H1 (cell line): ENCODE data around the gene CBX2. TPM values are rescaled to one million over a fixed set of nuclear protein-coding genes. Genes with fewer than 3 reads are reported as not detected.

Source experiments
- CTCF ChIA-PET: fragments of 300-600 bp; sonication (Branson Sonifier 250); formaldehyde crosslinking; loops from one replicate; lab custom pipeline; 2021; ENCODE audit not compliant: partially characterized antibody; lab: Charles Lee
- POLR2A ChIA-PET: fragments of 300-600 bp; sonication (Branson Sonifier 250); formaldehyde crosslinking; loops from one replicate; lab custom pipeline; 2021; ENCODE audit warnings: inconsistent platforms; ENCODE audit not compliant: partially characterized antibody; lab: Charles Lee
- DNase-seq, 2 experiments: peaks; one replicate each; pipeline versions ENCODE4 v3.0.0 to v3.0.0-alpha.2; 2010 to 2022; ENCODE audit warnings: low spot score in 2 of 2, low read depth in 1 of 2, mixed read lengths in 1 of 2
- FAIRE-seq: peaks from 2 replicates; lab custom pipeline; 2011; peaks lifted over from hg19 to GRCh38; lab: Jason Lieb, UNC
- H2AFZ ChIP-seq: 2 replicates; pipeline ENCODE4 v1.8.1; 2012; ENCODE audit warnings: low read length, inconsistent platforms
- H2AK5ac ChIP-seq: 2 replicates; pipeline ENCODE4 v1.6.1; 2013; ENCODE audit warnings: low read depth, low read length
- H2BK120ac ChIP-seq: replicated peaks from 2 replicates; pipeline ENCODE3; 2013; ENCODE audit warnings: low read depth, low read length, inconsistent platforms
- H2BK12ac ChIP-seq: 2 replicates; pipeline ENCODE4 v1.6.1; 2013; ENCODE audit warnings: low read depth, low read length
- H2BK15ac ChIP-seq: 2 replicates; pipeline ENCODE4 v1.6.1; 2013; ENCODE audit warnings: low read length
- H2BK20ac ChIP-seq: 2 replicates; pipeline ENCODE4 v1.6.1; 2013; ENCODE audit warnings: low read length
- H2BK5ac ChIP-seq: 2 replicates; pipeline ENCODE4 v1.6.1; 2013; ENCODE audit warnings: low read depth, low read length
- H3K14ac ChIP-seq: 2 replicates; pipeline ENCODE4 v1.6.1; 2013; ENCODE audit warnings: inconsistent platforms; ENCODE audit not compliant: insufficient read length
- H3K18ac ChIP-seq: 2 replicates; pipeline ENCODE4 v1.6.1; 2013; ENCODE audit warnings: low read length; ENCODE audit errors: extremely low read depth
- H3K23ac ChIP-seq: 2 replicates; pipeline ENCODE4 v1.6.1; 2013; ENCODE audit warnings: inconsistent platforms; ENCODE audit not compliant: insufficient read length
- H3K23me2 ChIP-seq: 2 replicates; pipeline ENCODE4 v1.6.1; 2013; ENCODE audit warnings: low read depth, low read length
- H3K27ac ChIP-seq: 2 replicates; pipeline ENCODE4 v1.6.1; 2011; ENCODE audit warnings: low read depth, low read length, inconsistent platforms
- H3K27me3 ChIP-seq, 4 experiments: replicated peaks in 1 of 4; 1 replicate in 1 of 4; 2 replicates in 3 of 4; pipeline versions ENCODE4 v1.6.1 to v1.8.1; 2011 to 2013; ENCODE audit warnings: low read length in 3 of 4, mild to moderate bottlenecking in 3 of 4, inconsistent platforms in 2 of 4, mixed read lengths in 2 of 4, moderate library complexity in 1 of 4; ENCODE audit not compliant: control insufficient read depth in 3 of 4, insufficient read depth in 3 of 4; ENCODE audit errors: extremely low read depth in 1 of 4
- H3K36me3 ChIP-seq, 4 experiments: 2 replicates each; pipeline versions ENCODE4 v1.6.1 to v1.8.1; 2011 to 2013; ENCODE audit warnings: mild to moderate bottlenecking in 4 of 4, low read length in 3 of 4, moderate library complexity in 2 of 4, control low read depth in 1 of 4, inconsistent platforms in 1 of 4; ENCODE audit not compliant: insufficient read depth in 4 of 4, control insufficient read depth in 2 of 4
- H3K4ac ChIP-seq: replicated peaks from 2 replicates; pipeline ENCODE3; 2013; ENCODE audit warnings: low read length, low read depth, mixed read lengths, inconsistent platforms; ENCODE audit not compliant: insufficient read length
- H3K4me1 ChIP-seq, 4 experiments: replicated peaks in 1 of 4; 1 replicate in 1 of 4; 2 replicates in 3 of 4; pipeline versions ENCODE4 v1.6.1 to v1.8.1; 2011 to 2013; ENCODE audit warnings: low read length in 3 of 4, inconsistent platforms in 2 of 4, mixed read lengths in 1 of 4; ENCODE audit not compliant: insufficient read depth in 4 of 4, control insufficient read depth in 3 of 4
- H3K4me2 ChIP-seq, 2 experiments: 2 replicates each; pipeline versions ENCODE4 v1.6.1 to v1.8.1; 2011 to 2013; ENCODE audit warnings: low read depth in 2 of 2, low read length in 2 of 2, control low read depth in 1 of 2, inconsistent platforms in 1 of 2, mild to moderate bottlenecking in 1 of 2; ENCODE audit not compliant: insufficient read depth in 1 of 2
- H3K4me3 ChIP-seq, 4 experiments: fragments of 200-600, 300-600 bp in 1 of 4; sonication (generic), shearing (Covaris generic), sonication (Bioruptor Twin) in 1 of 4; 2 replicates each; pipeline versions ENCODE4 v1.5.1 to v1.8.1; 2011 to 2016; ENCODE audit warnings: low read length in 4 of 4, low read depth in 3 of 4, control low read depth in 2 of 4, inconsistent platforms in 2 of 4, mild to moderate bottlenecking in 2 of 4, mixed read lengths in 1 of 4, moderate library complexity in 1 of 4; ENCODE audit not compliant: insufficient read depth in 2 of 4; ENCODE audit errors: extremely low read depth in 1 of 4
- H3K56ac ChIP-seq: replicated peaks from 2 replicates; pipeline ENCODE3; 2013; ENCODE audit warnings: low read depth, mild to moderate bottlenecking, mixed read lengths, low read length, inconsistent platforms; ENCODE audit not compliant: insufficient read length
- H3K79me1 ChIP-seq: 2 replicates; pipeline ENCODE4 v1.6.1; 2013; ENCODE audit warnings: low read depth, low read length, control low read depth
- H3K79me2 ChIP-seq, 2 experiments: 2 replicates each; pipeline versions ENCODE4 v1.6.1 to v1.8.1; 2012 to 2013; ENCODE audit warnings: low read length in 2 of 2, mild to moderate bottlenecking in 2 of 2, inconsistent platforms in 1 of 2; ENCODE audit not compliant: insufficient read depth in 2 of 2, control insufficient read depth in 1 of 2
- H3K9ac ChIP-seq, 4 experiments: replicated peaks in 1 of 4; 1 replicate in 1 of 4; 2 replicates in 3 of 4; pipeline versions ENCODE4 v1.6.1 to v1.8.1; 2011 to 2013; ENCODE audit warnings: low read depth in 3 of 4, low read length in 3 of 4, control low read depth in 2 of 4, mild to moderate bottlenecking in 2 of 4, moderate library complexity in 2 of 4, inconsistent platforms in 1 of 4; ENCODE audit errors: extremely low read depth in 1 of 4
- H3K9me3 ChIP-seq, 2 experiments: 2 replicates each; pipeline versions ENCODE4 v1.6.1 to v1.8.1; 2012 to 2013; ENCODE audit warnings: mild to moderate bottlenecking in 2 of 2, moderate library complexity in 2 of 2, control low read depth in 1 of 2, inconsistent platforms in 1 of 2, low read depth in 1 of 2, low read length in 1 of 2, mixed read lengths in 1 of 2; ENCODE audit not compliant: insufficient read depth in 2 of 2
- H4K20me1 ChIP-seq, 2 experiments: replicated peaks in 1 of 2; 2 replicates each; pipeline versions ENCODE3 to v1.8.1; 2011 to 2013; ENCODE audit warnings: inconsistent platforms in 2 of 2, low read length in 2 of 2, mild to moderate bottlenecking in 1 of 2; ENCODE audit not compliant: insufficient read depth in 2 of 2, control insufficient read depth in 1 of 2
- H4K5ac ChIP-seq: 2 replicates; pipeline ENCODE4 v1.6.1; 2013; ENCODE audit warnings: low read length, low read depth, mixed read lengths, inconsistent platforms; ENCODE audit not compliant: insufficient read length
- H4K8ac ChIP-seq: 2 replicates; pipeline ENCODE4 v1.8.0; 2013; ENCODE audit warnings: mild to moderate bottlenecking, moderate library complexity, low read length, inconsistent platforms; ENCODE audit not compliant: insufficient read depth; ENCODE audit errors: extremely low read depth
- H4K91ac ChIP-seq: replicated peaks from 2 replicates; pipeline ENCODE3; 2013; ENCODE audit warnings: low read length, mixed read lengths, inconsistent platforms; ENCODE audit not compliant: insufficient read length
- E2F6 ChIP-seq: IDR thresholded peaks from 2 replicates; pipeline ENCODE4 v1.6.1; 2012; ENCODE audit warnings: inconsistent platforms
- TEAD4 ChIP-seq: IDR thresholded peaks from 2 replicates; pipeline ENCODE4 v1.6.1; 2012; ENCODE audit warnings: low read depth, low read length, inconsistent platforms, mixed read lengths
- WGBS, 2 experiments: shearing (Covaris generic) in 1 of 2; methylation state at CpG; one replicate each; pipeline versions ENCODE4 v1.1.6 to v1.1.7; 2013 to 2015; ENCODE audit warnings: low lambda C conversion rate in 2 of 2, mixed read lengths in 2 of 2, inconsistent platforms in 1 of 2, low coverage in 1 of 2, missing lambda C conversion rate in 1 of 2; ENCODE audit not compliant: insufficient replicate concordance in 2 of 2, insufficient coverage in 1 of 2, insufficient read length in 1 of 2; ENCODE audit errors: extremely low coverage in 1 of 2, missing lambda C conversion rate in 1 of 2; 5-methylcytosine and 5-hydroxymethylcytosine counted together
- polyA plus RNA-seq, 7 experiments: library from polyadenylated mRNA; depleted of rRNA in 3 of 7; stranded (reverse) in 5 of 7; unstranded in 2 of 7; fragments of >200 nt in 5 of 7; fragments of 200-250 nt in 2 of 7; gene quantifications; 1 replicate in 5 of 7; 2 replicates in 1 of 7; 4 replicates in 1 of 7; pipeline versions ENCODE4 v1.2.1 to v1.2.3, GENCODE V29; 2011 to 2013; ENCODE audit warnings: missing spikeins in 2 of 7, mixed read lengths in 2 of 7
- total RNA-seq: library from RNA; stranded (reverse); fragmentation: NEBNext Ultra II Directional; extraction: Animal tissue kit (Norgen Biotek cat#: 25700); gene quantifications from 2 replicates; pipeline ENCODE4 v1.2.1, GENCODE V29; 2021

The CBX2 gene
- total and polyA plus RNA-seq, 2 of the 8 experiments (the other 6 are each of a cell fraction or from before 2014, with no cell fraction given): 64.3 to 83.9 TPM

DNA sequence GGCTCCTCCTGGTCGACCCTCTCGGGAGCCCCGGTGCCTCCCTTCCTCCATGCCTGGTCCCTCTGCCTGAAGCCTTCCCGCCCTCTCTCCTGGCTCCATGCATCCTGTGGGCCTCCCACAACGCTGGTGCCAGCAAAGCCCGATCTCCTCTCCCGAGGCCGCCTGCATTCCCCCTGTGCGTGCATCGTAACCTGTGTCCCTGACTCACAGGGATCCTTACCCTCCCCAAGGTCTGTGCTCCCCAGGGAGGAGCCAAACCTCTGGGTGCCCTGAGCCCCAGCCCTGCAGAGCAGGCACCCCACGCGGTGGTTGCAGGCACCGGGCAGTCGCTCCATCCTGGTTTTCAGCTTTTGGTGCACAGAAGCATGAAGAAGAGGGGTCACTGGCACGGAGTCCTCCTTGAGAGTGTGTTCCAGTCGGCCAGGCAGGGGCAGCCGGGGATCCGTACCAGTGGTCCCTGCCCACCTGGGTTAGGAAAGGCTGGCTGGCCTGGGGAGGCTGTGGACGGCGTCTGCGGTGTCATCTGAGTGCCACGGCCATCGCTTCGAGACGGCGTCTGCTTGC lies 49.0 kb upstream of the CBX2 start:
- Histone ChIP-seq H4K8ac (peak overlapping the region; percentile 81; the same call in 1 of the 2 replicates), H3K9ac (no peak overlapping the region), H2BK12ac (0 out of 2 replicates have a peak overlapping the region, but pooled peaks have one; percentile 39), H3K4me3 (no peak overlapping the region), H3K23me2 (no peaks in the 10 kb centered on the region), H4K20me1 (no peaks in the 10 kb centered on the region), H2BK15ac (no peak overlapping the region), H3K27me3 (no peaks in the 10 kb centered on the region), H3K14ac (no peak overlapping the region), H2AFZ (peak overlapping the region; percentile 98), H3K79me1 (no peaks in the 10 kb centered on the region), H3K56ac (no peak overlapping the region), H2BK120ac (no peak overlapping the region), H3K9me3 (no peaks in the 10 kb centered on the region), H2AK5ac (no peak overlapping the region), H3K23ac (no peak overlapping the region), H4K5ac (peak overlapping the region; percentile 40), H3K18ac (peak overlapping the region; percentile 92), H2BK20ac (no peak overlapping the region; the same call in 1 of the 2 replicates), H3K79me2 (no peaks in the 10 kb centered on the region), H3K4me1 (peaks cover 0 to 6% (median 0%) of the 10 kb centered on the region in 4 experiments; a peak in 2 of 7 replicates), H2BK5ac (peak overlapping the region; percentile 71; the same call in 1 of the 2 replicates), H3K36me3 (no peaks in the 10 kb centered on the region), H3K4ac (no peak overlapping the region), H4K91ac (no peak overlapping the region), H3K4me2 (no peak overlapping the region), H3K27ac (no peak overlapping the region)
- ChIA-PET CTCF (interaction anchor here (0.8 to 2.6 kb wide), 4 partner anchors 8 to 116 kb away, joined by 3 to 14 read pairs (median 6); no protein-coding TSS in a partner anchor), POLR2A (interaction anchor here (1.1 to 1.4 kb wide), 2 partner anchors 50 to 202 kb away, joined by 3 read pairs; no protein-coding TSS in a partner anchor)
- DNase-seq: no peak
- FAIRE-seq: no peak
- peak; percentile 16; the same call in 1 of the 2 replicates for TF ChIP-seq E2F6
- no peak for TF ChIP-seq TEAD4
- WGBS, 2 experiments: 86% methylated on average over 23 of the region's 26 CpGs; no CpG with 5 or more reads in 1 of the 2 experiments
